Skeletal muscle satellite cell (primary cell): ENCODE data around the gene TSC22D4.

Experiments
- H3K27me3 ChIP-seq: 2 replicates; pipeline ENCODE4 v1.7.0; 2013; ENCODE audit warnings: low read length; ENCODE audit not compliant: control insufficient read depth, insufficient read depth
- H3K36me3 ChIP-seq: 2 replicates; pipeline ENCODE4 v1.7.0; 2013; ENCODE audit warnings: mild to moderate bottlenecking, control low read depth, low read length; ENCODE audit not compliant: insufficient read depth
- H3K4me1 ChIP-seq: 2 replicates; pipeline ENCODE4 v1.7.0; 2013; ENCODE audit warnings: low read length; ENCODE audit not compliant: control insufficient read depth, insufficient read depth
- H3K4me2 ChIP-seq: 2 replicates; pipeline ENCODE4 v1.7.0; 2013; ENCODE audit warnings: mild to moderate bottlenecking, low read length
- H3K4me3 ChIP-seq: 2 replicates; pipeline ENCODE4 v1.7.0; 2013; ENCODE audit warnings: low read length
- H3K9ac ChIP-seq: 2 replicates; pipeline ENCODE4 v1.7.0; 2013; ENCODE audit warnings: mild to moderate bottlenecking, low read depth, low read length, moderate library complexity
- H3K9me3 ChIP-seq: replicated peaks from 2 replicates; pipeline ENCODE4 v1.7.0; 2013; ENCODE audit warnings: mild to moderate bottlenecking, control low read depth, low read length

The TSC22D4 gene

GRCh38 chr7:100429637-100430492 lies 49.1 kb downstream of the TSC22D4 start, which contains the start of gene MEPCE:
Gene MEPCE, plus strand, starts transcription at chr7:100429831. Its CDS starts 188 bp downstream, at chr7:100430019.
- Histone ChIP-seq H3K4me2 (peak within 1 kb of the TSS; percentile 98), H3K36me3 (peaks cover 44% of the 10 kb centered on the region), H3K27me3 (no peaks in the 10 kb centered on the region), H3K9me3 (no peaks in the 10 kb centered on the region), H3K9ac (peak within 1 kb of the TSS; percentile 99), H3K4me3 (peak within 1 kb of the TSS; percentile 90), H3K4me1 (peaks cover 33% of the 10 kb centered on the region)

GRCh38 chr7:100428967-100429636 lies 49.9 kb downstream of the TSC22D4 start:
- Histone ChIP-seq H3K4me2 (peak overlapping the region; percentile 98), H3K4me3 (peak overlapping the region; percentile 90), H3K36me3 (peaks cover 37% of the 10 kb centered on the region), H3K9me3 (no peaks in the 10 kb centered on the region), H3K4me1 (peaks cover 28% of the 10 kb centered on the region), H3K9ac (peak overlapping the region; percentile 99), H3K27me3 (no peaks in the 10 kb centered on the region)

GRCh38 chr7:100428199-100428966 lies 50.6 kb downstream of the TSC22D4 start, which contains the start of gene ZCWPW1:
Gene ZCWPW1, minus strand, starts transcription at chr7:100428703. Its CDS starts 8,054 bp downstream, at chr7:100420649.
- H3K9ac ChIP-seq, result peak within 1 kb of the TSS; percentile 99
- H3K4me2 ChIP-seq, result peak within 1 kb of the TSS; percentile 98
- H3K4me1 ChIP-seq, result peaks cover 28% of the 10 kb centered on the region

GRCh38 chr7:100427762-100428198 lies 51.2 kb downstream of the TSC22D4 start:
- Histone ChIP-seq H3K36me3 (peaks cover 24% of the 10 kb centered on the region), H3K9me3 (no peaks in the 10 kb centered on the region), H3K27me3 (no peaks in the 10 kb centered on the region), H3K9ac (no peak overlapping the region), H3K4me1 (peaks cover 28% of the 10 kb centered on the region), H3K4me2 (peak overlapping the region; percentile 98), H3K4me3 (peak overlapping the region; percentile 90)

More at GRCh38 chr7:100428199-100428966, 50.6 kb downstream of the TSC22D4 start, which contains the start of gene ZCWPW1:
- Histone ChIP-seq H3K4me3 (peak within 1 kb of the TSS; percentile 90), H3K9me3 (no peaks in the 10 kb centered on the region), H3K27me3 (no peaks in the 10 kb centered on the region), H3K36me3 (peaks cover 30% of the 10 kb centered on the region)

DNA sequence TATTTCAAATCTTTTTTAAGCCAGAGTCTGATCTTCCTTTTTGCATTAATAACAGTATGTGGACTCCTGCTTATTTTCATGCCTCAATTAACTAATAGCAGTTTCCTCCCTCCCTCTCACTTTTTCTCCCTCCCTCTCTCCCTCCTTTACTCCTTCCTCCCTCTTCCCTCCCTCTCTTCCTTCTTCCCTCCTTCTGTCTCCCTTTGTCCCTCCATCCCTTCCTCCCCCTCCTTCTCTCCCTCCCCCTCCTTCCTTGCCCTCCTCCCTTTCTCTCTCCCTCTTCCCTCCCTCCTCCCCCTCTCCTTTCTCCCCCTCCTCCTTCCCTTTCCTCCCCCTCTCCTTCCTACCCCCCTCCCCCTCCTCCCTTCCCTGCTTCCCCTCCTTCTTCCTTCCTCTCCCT lies 52.5 kb downstream of the TSC22D4 start:
- peaks cover 16% of the 10 kb centered on the region for H3K4me1 ChIP-seq
- H3K27me3 ChIP-seq, result no peaks in the 10 kb centered on the region
- no peak overlapping the region for H3K4me3 ChIP-seq
- no peak overlapping the region for H3K9ac ChIP-seq
- no peak overlapping the region for H3K4me2 ChIP-seq
- peaks cover 11% of the 10 kb centered on the region for H3K36me3 ChIP-seq
- H3K9me3 ChIP-seq, result no peaks in the 10 kb centered on the region

GRCh38 chr7:100425347-100425746 lies 53.7 kb downstream of the TSC22D4 start:
- no peaks in the 10 kb centered on the region for H3K27me3 ChIP-seq
- H3K4me1 ChIP-seq, result peaks cover 4% of the 10 kb centered on the region
- H3K4me3 ChIP-seq, result no peak overlapping the region
- H3K9me3 ChIP-seq, result no peaks in the 10 kb centered on the region
- H3K9ac ChIP-seq, result no peak overlapping the region
- no peaks in the 10 kb centered on the region for H3K36me3 ChIP-seq
- H3K4me2 ChIP-seq, result no peak overlapping the region

GRCh38 chr7:100423315-100423714 lies 55.7 kb downstream of the TSC22D4 start:
- no peak overlapping the region for H3K4me2 ChIP-seq
- H3K27me3 ChIP-seq, result no peaks in the 10 kb centered on the region
- no peaks in the 10 kb centered on the region for H3K9me3 ChIP-seq
- no peaks in the 10 kb centered on the region for H3K36me3 ChIP-seq
- H3K4me1 ChIP-seq, result peaks cover 4% of the 10 kb centered on the region
- no peak overlapping the region for H3K4me3 ChIP-seq
- H3K9ac ChIP-seq, result no peak overlapping the region

DNA sequence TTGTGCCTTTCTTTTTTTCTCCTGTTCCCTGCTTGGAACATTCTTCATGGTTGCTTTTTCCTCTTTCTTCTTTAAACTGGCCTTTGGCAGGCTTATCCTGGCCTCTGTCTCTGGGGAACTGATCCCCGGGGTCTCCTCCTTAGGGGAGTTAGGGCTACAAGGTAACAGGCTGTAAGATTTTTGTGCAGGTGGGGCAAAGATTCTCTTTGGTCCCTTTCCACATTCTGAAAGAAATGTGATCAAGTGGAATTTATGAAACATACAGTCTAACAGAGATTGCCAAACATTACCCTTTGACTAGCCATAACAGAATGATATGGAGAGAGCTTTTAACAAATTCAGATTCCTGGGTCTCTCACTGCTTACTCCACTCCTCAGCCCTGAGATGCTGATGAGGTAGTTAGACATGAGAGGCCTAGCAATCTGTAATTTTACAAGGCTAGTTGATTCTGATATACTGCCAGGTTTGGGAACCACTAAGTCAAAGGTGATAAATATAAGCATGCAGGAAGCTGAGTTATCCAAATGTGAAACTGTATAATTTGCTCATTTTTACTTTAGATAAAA lies 59.3 kb downstream of the TSC22D4 start:
- no peaks in the 10 kb centered on the region for H3K27me3 ChIP-seq
- H3K4me1 ChIP-seq, result no peaks in the 10 kb centered on the region
- no peak overlapping the region for H3K4me2 ChIP-seq
- no peaks in the 10 kb centered on the region for H3K9me3 ChIP-seq
- H3K9ac ChIP-seq, result no peak overlapping the region
- no peaks in the 10 kb centered on the region for H3K36me3 ChIP-seq
- H3K4me3 ChIP-seq, result no peak overlapping the region

DNA sequence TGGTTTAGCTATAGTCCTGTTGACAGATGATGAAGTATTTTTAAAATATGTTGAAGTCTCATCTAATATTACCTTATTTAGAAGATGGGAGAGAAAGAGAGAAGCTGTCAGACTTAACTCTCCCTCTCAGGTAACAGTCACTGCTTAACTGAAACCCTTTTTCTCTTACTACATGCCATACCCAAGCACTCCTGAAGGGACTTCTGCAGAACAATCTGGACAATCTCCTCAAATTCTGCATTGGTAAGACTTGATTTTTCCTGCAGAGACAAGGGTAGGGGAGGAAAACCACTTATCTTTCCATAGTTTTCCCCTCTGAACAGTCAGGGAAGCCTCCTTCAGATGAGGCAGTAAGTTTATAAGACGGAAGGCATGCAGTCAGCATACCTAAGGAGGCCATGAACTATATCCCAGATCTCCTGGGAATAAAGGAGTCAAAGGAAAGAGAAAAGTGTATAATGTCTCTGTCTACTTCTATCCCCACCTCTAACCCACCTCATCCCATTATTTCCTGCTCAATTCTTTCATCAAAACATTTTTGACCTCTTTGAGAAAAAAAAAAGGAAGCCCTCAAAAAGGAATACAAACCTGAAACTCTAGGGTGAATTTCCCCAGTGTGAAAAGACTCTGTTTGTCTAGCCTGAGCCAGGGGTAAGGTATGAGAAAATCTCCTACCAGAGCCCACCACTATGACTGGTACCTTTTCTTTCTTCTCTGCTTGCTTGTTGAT lies 59.9 kb downstream of the TSC22D4 start:
- no peak overlapping the region for H3K4me3 ChIP-seq
- no peaks in the 10 kb centered on the region for H3K27me3 ChIP-seq
- no peak overlapping the region for H3K9ac ChIP-seq
- no peaks in the 10 kb centered on the region for H3K4me1 ChIP-seq
- H3K36me3 ChIP-seq, result no peaks in the 10 kb centered on the region
- H3K9me3 ChIP-seq, result no peaks in the 10 kb centered on the region
- no peak overlapping the region for H3K4me2 ChIP-seq
